Upper lobe of left lung (tissue), 6 donors: Measurements from ENCODE around the gene PAAF1. TPM values are rescaled to one million over a fixed set of nuclear protein-coding genes. Genes with fewer than 3 reads are reported as not detected.
"Not testable (repeated sequence)": the region's sequence is repeated elsewhere in the genome, so short reads cannot be mapped to it uniquely, and the experiment has no call there.

Experiments
- ATAC-seq, 2 donors: fragments of 200-7000 bp; cut with Tn5 transposase; one replicate each; pipeline ENCODE4 v1.9.1; 2022; ENCODE audit warnings: mild to moderate bottlenecking in 2 of 2, moderate library complexity in 2 of 2; ENCODE audit not compliant: low FRiP score in 2 of 2
- DNase-seq, 2 donors: peaks; one replicate each; pipeline ENCODE4 v3.0.0-alpha.2; 2019 to 2020
- H3K27ac ChIP-seq, 4 donors: fragments of 200-600 bp; sonication (generic); one replicate each; pipeline ENCODE4 v1.5.1; 2016 to 2019
- H3K27me3 ChIP-seq, 4 donors: fragments of 200-600 bp; sonication (generic); one replicate each; pipeline ENCODE4 v1.5.1; 2017 to 2019
- H3K36me3 ChIP-seq, 4 donors: fragments of 200-600 bp; sonication (generic); one replicate each; pipeline ENCODE4 v1.5.1; 2016 to 2019
- H3K4me1 ChIP-seq, 4 donors: fragments of 200-600 bp; sonication (generic); one replicate each; pipeline ENCODE4 v1.5.1; 2018 to 2019
- H3K4me3 ChIP-seq, 4 donors: fragments of 200-600 bp; sonication (generic); one replicate each; pipeline ENCODE4 v1.5.1; 2017 to 2019; ENCODE audit warnings: mild to moderate bottlenecking in 2 of 4, moderate library complexity in 1 of 4
- H3K9me3 ChIP-seq, 4 donors: fragments of 200-600 bp; sonication (generic); one replicate each; pipeline ENCODE4 v1.5.1; 2018 to 2019
- EP300 ChIP-seq, 4 donors: sonication (generic); formaldehyde crosslinking; IDR thresholded peaks; one replicate each; pipeline ENCODE4 v1.5.1; 2017; ENCODE audit warnings: antibody characterized with exemption in 4 of 4, control low read depth in 2 of 4
- POLR2A ChIP-seq, 4 donors: fragments of 450-650 bp; IDR thresholded peaks; one replicate each; pipeline ENCODE4 v1.5.1; 2016 to 2017; ENCODE audit warnings: antibody characterized with exemption in 4 of 4, mild to moderate bottlenecking in 2 of 4
- POLR2AphosphoS5 ChIP-seq, 2 donors: sonication (generic); formaldehyde crosslinking; IDR thresholded peaks; one replicate each; pipeline ENCODE4 v1.5.1; 2017; ENCODE audit warnings: antibody characterized with exemption in 2 of 2
- WGBS, 2 donors: methylation state at CpG; one replicate each; pipeline ENCODE4 v1.1.5; 2017 to 2018; 5-methylcytosine and 5-hydroxymethylcytosine counted together
- total RNA-seq, 6 donors: library from RNA; depleted of rRNA in 4 of 6; stranded (reverse); fragments of >200 nt in 4 of 6; gene quantifications; one replicate each; pipeline versions ENCODE4 v1.1.0 to v1.2.1, GENCODE V29; 2016 to 2021
- TF ChIP-seq, protein P1 (sequence below), 6 experiments: fragments of 450-650 bp in 4 of 6; fragments of 200-600 bp in 2 of 6; sonication (generic) in 2 of 6; IDR thresholded peaks; one replicate each; pipeline ENCODE4 v1.5.1; 2016 to 2019; ENCODE audit warnings: antibody characterized with exemption in 6 of 6
- donor health status: DM: no; HTN: no; CAD: no; lungs with moderate emphysema.
- donor health status: DM: no; HTN: yes; CAD: no; lungs with severe emphysema.

PAAF1 gene
- total RNA-seq, 6 donors from 2014 or later: 8.8 to 58.7 (median 12.6) TPM

DNA sequence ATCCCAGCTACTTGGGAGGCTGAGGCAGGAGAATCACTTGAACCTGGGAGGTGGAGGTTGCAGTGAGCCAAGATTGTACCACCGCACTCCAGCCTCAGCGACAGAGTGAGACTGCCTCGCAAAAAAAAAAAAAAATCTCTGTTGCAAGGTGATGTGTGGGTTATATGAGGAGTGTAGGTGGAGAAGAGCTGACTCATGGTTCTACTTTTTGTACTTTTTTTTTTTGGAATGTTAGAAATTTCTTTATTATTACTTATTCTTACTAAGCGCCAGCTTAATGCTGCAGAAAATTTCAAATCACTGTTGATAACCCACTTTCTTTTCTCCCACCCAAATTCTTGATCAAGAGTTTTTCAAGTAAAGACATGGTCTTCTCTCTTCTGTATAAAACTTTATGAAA is 44.4 kb downstream of the PAAF1 start:
- peaks cover 9 to 88% (median 42%) of the 10 kb centered on the region in 4 donors for H3K36me3 ChIP-seq
- no peak overlapping the region for H3K4me3 ChIP-seq
- H3K27me3 ChIP-seq: no peaks in the 10 kb centered on the region
- H3K4me1 ChIP-seq: no peaks in the 10 kb centered on the region
- no peaks in the 10 kb centered on the region for H3K9me3 ChIP-seq
- 95% methylated on average over 4 of the region's 4 CpGs for WGBS, 2 donors
- H3K27ac ChIP-seq: no peak overlapping the region
- TF ChIP-seq POLR2A (IDR thresholded peaks at IDR 0.05): no peak
- TF ChIP-seq, protein P1, sequence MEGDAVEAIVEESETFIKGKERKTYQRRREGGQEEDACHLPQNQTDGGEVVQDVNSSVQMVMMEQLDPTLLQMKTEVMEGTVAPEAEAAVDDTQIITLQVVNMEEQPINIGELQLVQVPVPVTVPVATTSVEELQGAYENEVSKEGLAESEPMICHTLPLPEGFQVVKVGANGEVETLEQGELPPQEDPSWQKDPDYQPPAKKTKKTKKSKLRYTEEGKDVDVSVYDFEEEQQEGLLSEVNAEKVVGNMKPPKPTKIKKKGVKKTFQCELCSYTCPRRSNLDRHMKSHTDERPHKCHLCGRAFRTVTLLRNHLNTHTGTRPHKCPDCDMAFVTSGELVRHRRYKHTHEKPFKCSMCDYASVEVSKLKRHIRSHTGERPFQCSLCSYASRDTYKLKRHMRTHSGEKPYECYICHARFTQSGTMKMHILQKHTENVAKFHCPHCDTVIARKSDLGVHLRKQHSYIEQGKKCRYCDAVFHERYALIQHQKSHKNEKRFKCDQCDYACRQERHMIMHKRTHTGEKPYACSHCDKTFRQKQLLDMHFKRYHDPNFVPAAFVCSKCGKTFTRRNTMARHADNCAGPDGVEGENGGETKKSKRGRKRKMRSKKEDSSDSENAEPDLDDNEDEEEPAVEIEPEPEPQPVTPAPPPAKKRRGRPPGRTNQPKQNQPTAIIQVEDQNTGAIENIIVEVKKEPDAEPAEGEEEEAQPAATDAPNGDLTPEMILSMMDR (IDR thresholded peaks at IDR 0.05): no peak
- TF ChIP-seq POLR2AphosphoS5 (IDR thresholded peaks at IDR 0.05): no peak
- no peak for TF ChIP-seq EP300 (IDR thresholded peaks at IDR 0.05)
- no peak for ATAC-seq
- DNase-seq: no peak

DNA sequence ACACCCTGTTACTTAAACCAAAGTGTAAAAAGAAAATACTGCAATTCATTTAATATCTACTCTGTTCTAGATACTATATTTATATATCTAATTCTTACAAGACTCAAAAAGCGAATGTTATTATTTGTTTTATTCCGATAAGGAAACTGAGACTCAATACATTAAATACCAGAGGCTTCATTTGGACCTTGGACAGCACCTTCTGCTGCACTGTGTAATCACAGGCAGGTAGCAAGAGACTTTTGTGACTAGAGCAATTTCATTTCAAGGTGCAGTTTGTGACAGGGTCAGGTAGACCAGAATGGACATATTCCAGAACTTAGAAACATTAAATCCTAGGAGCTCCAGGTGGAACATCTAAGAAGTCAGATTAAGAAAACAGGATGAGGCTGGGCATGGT is 52.6 kb downstream of the PAAF1 start:
- no peak overlapping the region for H3K4me3 ChIP-seq
- H3K9me3 ChIP-seq: no peaks in the 10 kb centered on the region
- peaks cover 3 to 87% (median 33%) of the 10 kb centered on the region in 4 donors for H3K36me3 ChIP-seq
- DNase-seq (no peak), ATAC-seq (no peak)
- H3K4me1 ChIP-seq: no peaks in the 10 kb centered on the region
- H3K27ac ChIP-seq: no peak overlapping the region
- TF ChIP-seq, protein P1 (IDR thresholded peaks at IDR 0.05): no peak
- no peak for TF ChIP-seq EP300 (IDR thresholded peaks at IDR 0.05)
- TF ChIP-seq POLR2AphosphoS5 (IDR thresholded peaks at IDR 0.05): no peak
- TF ChIP-seq POLR2A (IDR thresholded peaks at IDR 0.05): no peak
- 93 to 95% methylated on average over 2 of the region's 2 CpGs for WGBS, 2 donors
- H3K27me3 ChIP-seq: no peaks in the 10 kb centered on the region

DNA sequence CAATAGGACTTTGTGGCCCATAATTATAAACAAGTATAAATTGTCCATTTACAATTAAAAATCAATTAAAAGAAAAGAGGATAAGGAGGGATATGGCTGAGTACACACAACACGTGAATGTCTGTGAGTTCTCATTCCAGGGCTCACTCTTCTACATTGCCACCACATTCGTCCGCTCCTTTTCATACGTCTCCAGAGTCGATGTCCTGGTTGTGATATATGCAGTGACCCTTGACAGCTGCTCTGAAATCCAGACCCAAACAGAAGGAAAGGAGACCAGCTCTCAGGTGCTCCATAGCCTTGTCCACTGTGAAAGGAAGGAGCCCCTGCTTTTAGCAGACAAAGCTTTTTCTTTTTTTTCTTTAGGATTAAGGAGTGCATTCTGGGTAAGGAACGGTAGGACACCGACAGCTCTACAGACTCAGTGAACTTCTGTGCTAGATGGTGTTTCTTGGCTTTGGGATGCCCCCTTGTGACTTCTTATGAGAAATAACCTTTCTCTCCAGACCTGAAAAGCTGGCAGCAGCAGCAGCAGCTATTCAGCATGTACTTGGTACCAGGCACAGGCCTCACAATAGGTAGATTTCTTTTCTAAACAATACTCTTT is 54.3 kb downstream of the PAAF1 start:
- no peaks in the 10 kb centered on the region for H3K27me3 ChIP-seq
- WGBS, 2 donors: 72% methylated on average over 7 of the region's 7 CpGs
- no peaks in the 10 kb centered on the region for H3K9me3 ChIP-seq
- no peaks in the 10 kb centered on the region for H3K4me1 ChIP-seq
- peaks cover 3 to 73% (median 28%) of the 10 kb centered on the region in 4 donors for H3K36me3 ChIP-seq
- no peak overlapping the region for H3K4me3 ChIP-seq
- H3K27ac ChIP-seq: no peak overlapping the region
- no peak for TF ChIP-seq POLR2AphosphoS5 (IDR thresholded peaks at IDR 0.05)
- TF ChIP-seq, protein P1 (IDR thresholded peaks at IDR 0.05): peak in 3 of 6 experiments; percentile 21 to 26 (median 21)
- DNase-seq: peak in 1 of 2 donors; percentile 24
- ATAC-seq: peak in 1 of 2 donors; percentile 24

DNA sequence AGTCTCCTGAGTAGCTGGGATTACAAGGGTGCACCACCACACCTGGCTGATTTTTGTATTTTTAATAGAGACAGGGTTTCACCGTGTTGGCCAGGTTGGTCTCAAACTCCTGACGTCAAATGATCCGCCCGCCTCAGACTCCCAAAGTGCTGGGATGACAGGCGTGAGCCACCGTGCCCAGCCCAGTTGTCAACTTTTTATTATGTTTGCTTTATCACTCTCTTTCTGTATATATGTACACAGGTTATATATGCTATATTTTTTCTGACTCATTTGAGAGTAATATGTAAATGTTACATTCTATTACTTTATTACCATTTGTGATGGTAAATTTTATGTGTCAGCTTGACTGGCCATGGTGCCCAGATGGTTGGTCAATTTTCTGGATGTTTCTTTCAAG is 55.2 kb downstream of the PAAF1 start:
- H3K4me3 ChIP-seq: no peak overlapping the region
- no peak for TF ChIP-seq POLR2A (IDR thresholded peaks at IDR 0.05)
- TF ChIP-seq POLR2AphosphoS5 (IDR thresholded peaks at IDR 0.05): no peak
- TF ChIP-seq, protein P1 (IDR thresholded peaks at IDR 0.05): no peak
- TF ChIP-seq EP300 (IDR thresholded peaks at IDR 0.05): no peak
- no peak for DNase-seq
- no peak overlapping the region for H3K27ac ChIP-seq
- no peaks in the 10 kb centered on the region for H3K27me3 ChIP-seq
- 93 to 96% methylated on average over 6 of the region's 6 CpGs for WGBS, 2 donors
- H3K9me3 ChIP-seq: no peaks in the 10 kb centered on the region
- no peak for ATAC-seq
- H3K36me3 ChIP-seq: peaks cover 3 to 64% (median 24%) of the 10 kb centered on the region in 4 donors
- H3K4me1 ChIP-seq: no peaks in the 10 kb centered on the region

DNA sequence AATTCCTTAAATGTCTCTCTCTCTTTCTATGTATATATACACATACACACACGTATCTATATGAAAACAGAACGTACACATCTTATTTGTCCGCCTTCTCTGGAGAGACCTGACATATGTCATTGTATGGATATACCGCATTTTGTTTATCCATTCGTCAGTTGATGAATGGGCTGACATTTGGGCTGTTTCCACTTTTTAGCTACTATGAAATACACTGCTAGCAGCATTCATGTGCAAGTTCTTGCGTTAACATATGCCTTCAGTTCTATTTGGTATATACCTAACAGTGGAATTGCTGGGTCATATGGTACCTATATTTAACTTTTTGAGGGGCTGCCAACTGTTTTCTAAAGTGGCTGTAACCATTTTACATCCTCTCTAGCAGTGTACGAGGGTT is 56.0 kb downstream of the PAAF1 start:
- Histone ChIP-seq H3K27ac (no peak overlapping the region), H3K36me3 (peaks cover 3 to 56% (median 18%) of the 10 kb centered on the region in 4 donors), H3K9me3 (no peaks in the 10 kb centered on the region), H3K4me1 (no peaks in the 10 kb centered on the region), H3K27me3 (no peaks in the 10 kb centered on the region), H3K4me3 (no peak overlapping the region)
- DNase-seq (no peak), ATAC-seq (no peak)
- TF ChIP-seq, protein P1 (IDR thresholded peaks at IDR 0.05): no peak
- 88 to 91% methylated on average over 7 of the region's 7 CpGs for WGBS, 2 donors

DNA sequence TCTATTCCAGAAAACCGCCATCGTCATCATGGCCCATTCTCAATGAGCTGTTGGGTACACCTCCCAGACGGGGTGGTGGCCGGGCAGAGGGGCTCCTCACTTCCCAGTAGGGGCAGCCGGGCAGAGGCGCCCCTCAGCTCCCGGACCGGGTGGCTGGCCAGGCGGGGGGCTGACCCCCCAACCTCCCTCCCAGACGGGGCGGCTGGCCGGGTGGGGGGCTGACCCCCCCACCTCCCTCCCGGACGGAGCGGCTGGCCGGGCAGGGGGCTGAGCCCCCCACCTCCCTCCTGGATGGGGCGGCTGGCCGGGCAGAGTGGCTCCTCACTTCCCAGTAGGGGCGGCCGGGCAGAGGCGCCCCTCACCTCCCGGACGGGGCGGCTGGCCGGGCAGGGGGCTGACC is 59.2 kb downstream of the PAAF1 start:
- H3K27ac ChIP-seq, H3K4me1 ChIP-seq, H3K4me3 ChIP-seq, ATAC-seq, H3K27me3 ChIP-seq, H3K9me3 ChIP-seq: not testable (repeated sequence)
- whole genome bisulfite sequencing, 2 donors: 92 to 100% methylated on average over 2 to 3 of the region's 25 CpGs
- H3K36me3 ChIP-seq: peaks cover 0 to 25% (median 0%) of the 10 kb centered on the region in 4 donors
- DNase-seq: peak in 1 of 2 donors; percentile 49
